GM12801 (cell line): ENCODE data around the gene SAG.

ENCODE experiments used
- CTCF ChIP-seq: IDR thresholded peaks from one replicate; pipeline ENCODE4 v1.5.1; 2011; ENCODE audit warnings: control low read depth; ENCODE audit not compliant: insufficient read length; ENCODE audit errors: extremely low read depth

SAG gene

GRCh38 chr2:233381638-233381995 lies 74.0 kb downstream of the SAG start:
- no peak for TF ChIP-seq CTCF

GRCh38 chr2:233384015-233384414 lies 76.4 kb downstream of the SAG start:
- TF ChIP-seq CTCF: no peak

- TF ChIP-seq CTCF: no peak
These were observed 77.3 kb downstream of the SAG start for GRCh38 chr2:233384811-233385488.

- TF ChIP-seq CTCF: no peak
These were observed 78.0 kb downstream of the SAG start for GRCh38 chr2:233385489-233386044.

GRCh38 chr2:233386382-233387041 lies 78.9 kb downstream of the SAG start:
- no peak for TF ChIP-seq CTCF

GRCh38 chr2:233387225-233387624 lies 79.6 kb downstream of the SAG start:
- TF ChIP-seq CTCF: no peak

- no peak for TF ChIP-seq CTCF
These were observed 80.3 kb downstream of the SAG start for GRCh38 chr2:233387667-233388528.
